Measurements from ENCODE around the gene TNS2.
A peak's percentile ranks its signal among the peaks of the same experiment; 100 is the strongest.

Gene TNS2

GRCh38 chr12:53099071-53099882 is 49.4 kb downstream of the TNS2 start (continued):
- no peak for TF ChIP-seq ZNF114 (tag by site-specific recombination; IDR thresholded peaks at IDR 0.05)
- no peak for TF ChIP-seq AEBP2 (tag by site-specific recombination; IDR thresholded peaks at IDR 0.05; ENCODE audit: borderline replicate concordance)
- TF ChIP-seq SP3 (tag by site-specific recombination; IDR thresholded peaks at IDR 0.05), result peak; percentile 46
- no peak for TF ChIP-seq SCRT1 (tag by site-specific recombination; IDR thresholded peaks at IDR 0.05; ENCODE audit: borderline replicate concordance)
- no peak for TF ChIP-seq ZNF600 (tag by site-specific recombination; IDR thresholded peaks at IDR 0.05)
- TF ChIP-seq ZNF777 (tag by site-specific recombination; IDR thresholded peaks at IDR 0.05; ENCODE audit: borderline replicate concordance), result no peak
- TF ChIP-seq, protein P1, sequence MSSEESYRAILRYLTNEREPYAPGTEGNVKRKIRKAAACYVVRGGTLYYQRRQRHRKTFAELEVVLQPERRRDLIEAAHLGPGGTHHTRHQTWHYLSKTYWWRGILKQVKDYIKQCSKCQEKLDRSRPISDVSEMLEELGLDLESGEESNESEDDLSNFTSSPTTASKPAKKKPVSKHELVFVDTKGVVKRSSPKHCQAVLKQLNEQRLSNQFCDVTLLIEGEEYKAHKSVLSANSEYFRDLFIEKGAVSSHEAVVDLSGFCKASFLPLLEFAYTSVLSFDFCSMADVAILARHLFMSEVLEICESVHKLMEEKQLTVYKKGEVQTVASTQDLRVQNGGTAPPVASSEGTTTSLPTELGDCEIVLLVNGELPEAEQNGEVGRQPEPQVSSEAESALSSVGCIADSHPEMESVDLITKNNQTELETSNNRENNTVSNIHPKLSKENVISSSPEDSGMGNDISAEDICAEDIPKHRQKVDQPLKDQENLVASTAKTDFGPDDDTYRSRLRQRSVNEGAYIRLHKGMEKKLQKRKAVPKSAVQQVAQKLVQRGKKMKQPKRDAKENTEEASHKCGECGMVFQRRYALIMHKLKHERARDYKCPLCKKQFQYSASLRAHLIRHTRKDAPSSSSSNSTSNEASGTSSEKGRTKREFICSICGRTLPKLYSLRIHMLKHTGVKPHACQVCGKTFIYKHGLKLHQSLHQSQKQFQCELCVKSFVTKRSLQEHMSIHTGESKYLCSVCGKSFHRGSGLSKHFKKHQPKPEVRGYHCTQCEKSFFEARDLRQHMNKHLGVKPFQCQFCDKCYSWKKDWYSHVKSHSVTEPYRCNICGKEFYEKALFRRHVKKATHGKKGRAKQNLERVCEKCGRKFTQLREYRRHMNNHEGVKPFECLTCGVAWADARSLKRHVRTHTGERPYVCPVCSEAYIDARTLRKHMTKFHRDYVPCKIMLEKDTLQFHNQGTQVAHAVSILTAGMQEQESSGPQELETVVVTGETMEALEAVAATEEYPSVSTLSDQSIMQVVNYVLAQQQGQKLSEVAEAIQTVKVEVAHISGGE (tag by site-specific recombination; conservative IDR thresholded peaks at IDR 0.05; ENCODE audit: low read depth), result 0 out of 2 replicates have a peak, but pooled peaks have one; percentile 23
- TF ChIP-seq, protein P2, sequence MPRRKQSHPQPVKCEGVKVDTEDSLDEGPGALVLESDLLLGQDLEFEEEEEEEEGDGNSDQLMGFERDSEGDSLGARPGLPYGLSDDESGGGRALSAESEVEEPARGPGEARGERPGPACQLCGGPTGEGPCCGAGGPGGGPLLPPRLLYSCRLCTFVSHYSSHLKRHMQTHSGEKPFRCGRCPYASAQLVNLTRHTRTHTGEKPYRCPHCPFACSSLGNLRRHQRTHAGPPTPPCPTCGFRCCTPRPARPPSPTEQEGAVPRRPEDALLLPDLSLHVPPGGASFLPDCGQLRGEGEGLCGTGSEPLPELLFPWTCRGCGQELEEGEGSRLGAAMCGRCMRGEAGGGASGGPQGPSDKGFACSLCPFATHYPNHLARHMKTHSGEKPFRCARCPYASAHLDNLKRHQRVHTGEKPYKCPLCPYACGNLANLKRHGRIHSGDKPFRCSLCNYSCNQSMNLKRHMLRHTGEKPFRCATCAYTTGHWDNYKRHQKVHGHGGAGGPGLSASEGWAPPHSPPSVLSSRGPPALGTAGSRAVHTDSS (tag by site-specific recombination; IDR thresholded peaks at IDR 0.05), result no peak
- TF ChIP-seq ZBTB44 (tag by site-specific recombination; IDR thresholded peaks at IDR 0.05), result no peak
- no peak for TF ChIP-seq ZNF311 (tag by site-specific recombination; IDR thresholded peaks at IDR 0.05; ENCODE audit: borderline replicate concordance)
- no peak for TF ChIP-seq SETDB1 (IDR thresholded peaks at IDR 0.05; ENCODE audit: insufficient read length, low read length)
- no peak for TF ChIP-seq ZNF223 (tag by site-specific recombination; IDR thresholded peaks at IDR 0.05)
- TF ChIP-seq, protein P3, sequence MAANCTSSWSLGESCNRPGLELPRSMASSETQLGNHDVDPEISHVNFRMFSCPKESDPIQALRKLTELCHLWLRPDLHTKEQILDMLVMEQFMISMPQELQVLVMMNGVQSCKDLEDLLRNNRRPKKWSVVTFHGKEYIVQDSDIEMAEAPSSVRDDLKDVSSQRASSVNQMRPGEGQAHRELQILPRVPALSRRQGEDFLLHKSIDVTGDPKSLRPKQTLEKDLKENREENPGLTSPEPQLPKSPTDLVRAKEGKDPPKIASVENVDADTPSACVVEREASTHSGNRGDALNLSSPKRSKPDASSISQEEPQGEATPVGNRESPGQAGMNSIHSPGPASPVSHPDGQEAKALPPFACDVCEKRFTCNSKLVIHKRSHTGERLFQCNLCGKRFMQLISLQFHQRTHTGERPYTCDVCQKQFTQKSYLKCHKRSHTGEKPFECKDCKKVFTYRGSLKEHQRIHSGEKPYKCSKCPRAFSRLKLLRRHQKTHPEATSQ (tag by site-specific recombination; IDR thresholded peaks at IDR 0.05), result no peak
- TF ChIP-seq ZNF148 (tag by site-specific recombination; IDR thresholded peaks at IDR 0.05; ENCODE audit: borderline replicate concordance), result no peak
- TF ChIP-seq ZNF16 (tag by site-specific recombination; IDR thresholded peaks at IDR 0.05; ENCODE audit: low read depth), result no peak
- peak; percentile 47; the same call in 1 of the 2 replicates for TF ChIP-seq ZNF366 (tag by site-specific recombination; conservative IDR thresholded peaks at IDR 0.05)
- no peak for TF ChIP-seq ZNF302 (tag by site-specific recombination; IDR thresholded peaks at IDR 0.05; ENCODE audit: low read depth)
- TF ChIP-seq ZNF138 (tag by site-specific recombination; IDR thresholded peaks at IDR 0.05; ENCODE audit: borderline replicate concordance), result no peak
- peak; percentile 77 for TF ChIP-seq IKZF3 (tag by site-specific recombination; IDR thresholded peaks at IDR 0.05)
- TF ChIP-seq ZNF157 (tag by site-specific recombination; IDR thresholded peaks at IDR 0.05), result no peak
- TF ChIP-seq, protein P4, sequence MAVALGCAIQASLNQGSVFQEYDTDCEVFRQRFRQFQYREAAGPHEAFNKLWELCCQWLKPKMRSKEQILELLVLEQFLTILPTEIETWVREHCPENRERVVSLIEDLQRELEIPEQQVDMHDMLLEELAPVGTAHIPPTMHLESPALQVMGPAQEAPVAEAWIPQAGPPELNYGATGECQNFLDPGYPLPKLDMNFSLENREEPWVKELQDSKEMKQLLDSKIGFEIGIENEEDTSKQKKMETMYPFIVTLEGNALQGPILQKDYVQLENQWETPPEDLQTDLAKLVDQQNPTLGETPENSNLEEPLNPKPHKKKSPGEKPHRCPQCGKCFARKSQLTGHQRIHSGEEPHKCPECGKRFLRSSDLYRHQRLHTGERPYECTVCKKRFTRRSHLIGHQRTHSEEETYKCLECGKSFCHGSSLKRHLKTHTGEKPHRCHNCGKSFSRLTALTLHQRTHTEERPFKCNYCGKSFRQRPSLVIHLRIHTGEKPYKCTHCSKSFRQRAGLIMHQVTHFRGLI (tag by site-specific recombination; IDR thresholded peaks at IDR 0.05), result peak; percentile 35; the same call in 1 of the 2 replicates
- no peak for TF ChIP-seq ZBTB1 (tag by site-specific recombination; IDR thresholded peaks at IDR 0.05)
- no peak for TF ChIP-seq ZNF341 (tag by site-specific recombination; IDR thresholded peaks at IDR 0.05; ENCODE audit: low read depth)
- TF ChIP-seq ZNF521 (tag by site-specific recombination; IDR thresholded peaks at IDR 0.05), result no peak
- no peak for TF ChIP-seq ZNF140 (tag by site-specific recombination; IDR thresholded peaks at IDR 0.05)
